ENCODE data around the gene ACOXL.

ACOXL gene

DNA sequence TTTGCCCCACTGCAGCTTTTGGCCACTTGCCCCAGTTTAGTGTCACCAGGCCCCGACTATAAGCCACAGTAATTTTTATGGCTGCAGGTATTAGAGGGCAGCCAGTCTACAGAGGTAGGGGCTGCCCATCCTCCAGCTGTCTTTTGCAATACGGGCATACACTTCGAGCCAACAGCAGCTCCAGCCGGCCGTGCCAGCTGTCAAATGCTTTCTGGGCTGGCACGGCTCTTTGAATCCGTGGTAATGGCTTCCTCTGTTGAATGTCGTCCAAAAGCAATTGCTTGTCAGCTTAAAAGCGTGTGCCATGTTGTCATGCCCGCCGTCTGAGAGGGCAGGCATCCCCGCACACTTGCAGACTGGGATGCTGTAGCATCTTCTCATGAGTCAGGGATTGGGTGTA lies 429.6 kb downstream of the ACOXL start:
- POLR2A ChIA-PET = no interaction called here
- Histone ChIP-seq H3K27ac (ENCODE audit: extremely low read depth, low read depth, low read length) (no peak overlapping the region), H3K9me3 (ENCODE audit: control insufficient read depth, insufficient read depth, low read depth, low read length) (no peaks in the 10 kb centered on the region), H3K36me3 (ENCODE audit: control insufficient read depth in 2 of 2, insufficient read depth in 1 of 2, low read length in 2 of 2) (peaks cover 4 to 82% of the 10 kb centered on the region in 2 experiments; a peak in 1 of 3 replicates), H3K4me3 (ENCODE audit: low read depth, low read length) (no peak overlapping the region), H3K4me1 (ENCODE audit: control insufficient read depth, insufficient read depth, low read length) (peaks cover 15% of the 10 kb centered on the region)
- TF ChIP-seq ZNF426 (tag by site-specific recombination; IDR thresholded peaks at IDR 0.05) = no peak
- no peak for TF ChIP-seq ZNF501 (tag by site-specific recombination; IDR thresholded peaks at IDR 0.05)
- no peak for TF ChIP-seq ZBTB8A (tag by site-specific recombination; IDR thresholded peaks at IDR 0.05)
- TF ChIP-seq ZNF776 (tag by site-specific recombination; IDR thresholded peaks at IDR 0.05; ENCODE audit: borderline replicate concordance) = no peak
- no peak for TF ChIP-seq ZNF596 (tag by site-specific recombination; IDR thresholded peaks at IDR 0.05)
- TF ChIP-seq ZNF629 (tag by site-specific recombination; IDR thresholded peaks at IDR 0.05) = no peak
- TF ChIP-seq, protein P1, sequence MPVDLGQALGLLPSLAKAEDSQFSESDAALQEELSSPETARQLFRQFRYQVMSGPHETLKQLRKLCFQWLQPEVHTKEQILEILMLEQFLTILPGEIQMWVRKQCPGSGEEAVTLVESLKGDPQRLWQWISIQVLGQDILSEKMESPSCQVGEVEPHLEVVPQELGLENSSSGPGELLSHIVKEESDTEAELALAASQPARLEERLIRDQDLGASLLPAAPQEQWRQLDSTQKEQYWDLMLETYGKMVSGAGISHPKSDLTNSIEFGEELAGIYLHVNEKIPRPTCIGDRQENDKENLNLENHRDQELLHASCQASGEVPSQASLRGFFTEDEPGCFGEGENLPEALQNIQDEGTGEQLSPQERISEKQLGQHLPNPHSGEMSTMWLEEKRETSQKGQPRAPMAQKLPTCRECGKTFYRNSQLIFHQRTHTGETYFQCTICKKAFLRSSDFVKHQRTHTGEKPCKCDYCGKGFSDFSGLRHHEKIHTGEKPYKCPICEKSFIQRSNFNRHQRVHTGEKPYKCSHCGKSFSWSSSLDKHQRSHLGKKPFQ (tag by site-specific recombination; IDR thresholded peaks at IDR 0.05) = no peak
- CTCF ChIA-PET = interaction anchor here (0.6 kb wide), 1 partner anchor 41 kb away, joined by 3 read pairs; the partner anchor contains the start of gene BCL2L11

DNA sequence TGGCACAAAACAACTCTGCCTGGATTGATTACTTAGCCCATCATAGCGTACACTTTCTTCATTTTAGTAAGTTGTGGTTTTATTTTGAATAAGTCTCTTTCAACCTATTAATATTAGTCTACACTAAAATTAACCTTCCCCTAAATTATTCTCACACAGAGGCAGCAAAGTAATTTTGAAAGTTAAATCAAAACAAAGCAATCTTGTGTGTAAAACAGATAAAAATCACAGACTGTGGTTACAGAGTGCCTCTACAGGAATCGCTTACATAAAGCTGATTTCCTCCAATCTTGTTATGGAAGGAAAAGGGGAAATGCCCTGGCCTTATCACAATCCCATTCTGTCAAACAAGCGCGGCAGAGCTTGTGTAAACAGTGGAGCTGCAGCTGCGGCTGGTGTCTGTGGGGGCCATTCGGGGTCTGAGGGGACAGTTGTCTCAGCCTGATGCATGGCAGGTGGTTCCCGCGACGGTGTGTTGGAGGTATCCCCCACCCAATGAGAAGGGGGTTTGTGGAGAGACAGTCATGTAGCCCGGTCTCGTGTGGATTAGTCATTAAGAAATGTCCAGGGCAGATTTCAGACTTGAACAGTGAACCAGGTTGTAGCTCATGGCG lies 430.5 kb downstream of the ACOXL start:
- H3K36me3 ChIP-seq (ENCODE audit: control insufficient read depth in 2 of 2, insufficient read depth in 1 of 2, low read length in 2 of 2) = peaks cover 4 to 76% of the 10 kb centered on the region in 2 experiments; a peak in 1 of 3 replicates
- ChIA-PET POLR2A (no interaction called here), CTCF (no interaction called here)
- H3K27ac ChIP-seq (ENCODE audit: extremely low read depth, low read depth, low read length) = no peak overlapping the region
- no peaks in the 10 kb centered on the region for H3K9me3 ChIP-seq (ENCODE audit: control insufficient read depth, insufficient read depth, low read depth, low read length)
- no peak overlapping the region for H3K4me3 ChIP-seq (ENCODE audit: low read depth, low read length)
- H3K4me1 ChIP-seq (ENCODE audit: control insufficient read depth, insufficient read depth, low read length) = peaks cover 22% of the 10 kb centered on the region
- TF ChIP-seq, protein P2, sequence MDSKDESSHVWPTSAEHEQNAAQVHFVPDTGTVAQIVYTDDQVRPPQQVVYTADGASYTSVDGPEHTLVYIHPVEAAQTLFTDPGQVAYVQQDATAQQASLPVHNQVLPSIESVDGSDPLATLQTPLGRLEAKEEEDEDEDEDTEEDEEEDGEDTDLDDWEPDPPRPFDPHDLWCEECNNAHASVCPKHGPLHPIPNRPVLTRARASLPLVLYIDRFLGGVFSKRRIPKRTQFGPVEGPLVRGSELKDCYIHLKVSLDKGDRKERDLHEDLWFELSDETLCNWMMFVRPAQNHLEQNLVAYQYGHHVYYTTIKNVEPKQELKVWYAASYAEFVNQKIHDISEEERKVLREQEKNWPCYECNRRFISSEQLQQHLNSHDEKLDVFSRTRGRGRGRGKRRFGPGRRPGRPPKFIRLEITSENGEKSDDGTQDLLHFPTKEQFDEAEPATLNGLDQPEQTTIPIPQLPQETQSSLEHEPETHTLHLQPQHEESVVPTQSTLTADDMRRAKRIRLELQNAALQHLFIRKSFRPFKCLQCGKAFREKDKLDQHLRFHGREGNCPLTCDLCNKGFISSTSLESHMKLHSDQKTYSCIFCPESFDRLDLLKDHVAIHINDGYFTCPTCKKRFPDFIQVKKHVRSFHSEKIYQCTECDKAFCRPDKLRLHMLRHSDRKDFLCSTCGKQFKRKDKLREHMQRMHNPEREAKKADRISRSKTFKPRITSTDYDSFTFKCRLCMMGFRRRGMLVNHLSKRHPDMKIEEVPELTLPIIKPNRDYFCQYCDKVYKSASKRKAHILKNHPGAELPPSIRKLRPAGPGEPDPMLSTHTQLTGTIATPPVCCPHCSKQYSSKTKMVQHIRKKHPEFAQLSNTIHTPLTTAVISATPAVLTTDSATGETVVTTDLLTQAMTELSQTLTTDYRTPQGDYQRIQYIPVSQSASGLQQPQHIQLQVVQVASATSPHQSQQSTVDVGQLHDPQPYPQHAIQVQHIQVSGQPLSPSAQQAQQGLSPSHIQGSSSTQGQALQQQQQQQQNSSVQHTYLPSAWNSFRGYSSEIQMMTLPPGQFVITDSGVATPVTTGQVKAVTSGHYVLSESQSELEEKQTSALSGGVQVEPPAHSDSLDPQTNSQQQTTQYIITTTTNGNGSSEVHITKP (tag by site-specific recombination; IDR thresholded peaks at IDR 0.05) = no peak
- TF ChIP-seq, protein P3, sequence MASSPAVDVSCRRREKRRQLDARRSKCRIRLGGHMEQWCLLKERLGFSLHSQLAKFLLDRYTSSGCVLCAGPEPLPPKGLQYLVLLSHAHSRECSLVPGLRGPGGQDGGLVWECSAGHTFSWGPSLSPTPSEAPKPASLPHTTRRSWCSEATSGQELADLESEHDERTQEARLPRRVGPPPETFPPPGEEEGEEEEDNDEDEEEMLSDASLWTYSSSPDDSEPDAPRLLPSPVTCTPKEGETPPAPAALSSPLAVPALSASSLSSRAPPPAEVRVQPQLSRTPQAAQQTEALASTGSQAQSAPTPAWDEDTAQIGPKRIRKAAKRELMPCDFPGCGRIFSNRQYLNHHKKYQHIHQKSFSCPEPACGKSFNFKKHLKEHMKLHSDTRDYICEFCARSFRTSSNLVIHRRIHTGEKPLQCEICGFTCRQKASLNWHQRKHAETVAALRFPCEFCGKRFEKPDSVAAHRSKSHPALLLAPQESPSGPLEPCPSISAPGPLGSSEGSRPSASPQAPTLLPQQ (tag by site-specific recombination; IDR thresholded peaks at IDR 0.05) = peak; percentile 53; the same call in 1 of the 2 replicates
- TF ChIP-seq ZNF600 (tag by site-specific recombination; IDR thresholded peaks at IDR 0.05) (0 out of 2 replicates have a peak, but pooled peaks have one; percentile 10), GFI1B (tag by site-specific recombination; IDR thresholded peaks at IDR 0.05) (peak; percentile 92), ZNF785 (tag by site-specific recombination; IDR thresholded peaks at IDR 0.05) (no peak), IKZF3 (tag by site-specific recombination; IDR thresholded peaks at IDR 0.05) (no peak), ZNF792 (tag by site-specific recombination; IDR thresholded peaks at IDR 0.05) (no peak)
- TF ChIP-seq, protein P4, sequence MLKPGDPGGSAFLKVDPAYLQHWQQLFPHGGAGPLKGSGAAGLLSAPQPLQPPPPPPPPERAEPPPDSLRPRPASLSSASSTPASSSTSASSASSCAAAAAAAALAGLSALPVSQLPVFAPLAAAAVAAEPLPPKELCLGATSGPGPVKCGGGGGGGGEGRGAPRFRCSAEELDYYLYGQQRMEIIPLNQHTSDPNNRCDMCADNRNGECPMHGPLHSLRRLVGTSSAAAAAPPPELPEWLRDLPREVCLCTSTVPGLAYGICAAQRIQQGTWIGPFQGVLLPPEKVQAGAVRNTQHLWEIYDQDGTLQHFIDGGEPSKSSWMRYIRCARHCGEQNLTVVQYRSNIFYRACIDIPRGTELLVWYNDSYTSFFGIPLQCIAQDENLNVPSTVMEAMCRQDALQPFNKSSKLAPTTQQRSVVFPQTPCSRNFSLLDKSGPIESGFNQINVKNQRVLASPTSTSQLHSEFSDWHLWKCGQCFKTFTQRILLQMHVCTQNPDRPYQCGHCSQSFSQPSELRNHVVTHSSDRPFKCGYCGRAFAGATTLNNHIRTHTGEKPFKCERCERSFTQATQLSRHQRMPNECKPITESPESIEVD (tag by site-specific recombination; IDR thresholded peaks at IDR 0.05) = peak; percentile 52; the same call in 1 of the 2 replicates

All from HEK293 (cell line).